ENCODE results near the gene DENND2A. TPM values are rescaled to one million over a fixed set of nuclear protein-coding genes. Genes with fewer than 3 reads are reported as not detected.

Gene DENND2A
- total RNA-seq, 1 experiment from 2014 or later: 7.3 TPM

DNA sequence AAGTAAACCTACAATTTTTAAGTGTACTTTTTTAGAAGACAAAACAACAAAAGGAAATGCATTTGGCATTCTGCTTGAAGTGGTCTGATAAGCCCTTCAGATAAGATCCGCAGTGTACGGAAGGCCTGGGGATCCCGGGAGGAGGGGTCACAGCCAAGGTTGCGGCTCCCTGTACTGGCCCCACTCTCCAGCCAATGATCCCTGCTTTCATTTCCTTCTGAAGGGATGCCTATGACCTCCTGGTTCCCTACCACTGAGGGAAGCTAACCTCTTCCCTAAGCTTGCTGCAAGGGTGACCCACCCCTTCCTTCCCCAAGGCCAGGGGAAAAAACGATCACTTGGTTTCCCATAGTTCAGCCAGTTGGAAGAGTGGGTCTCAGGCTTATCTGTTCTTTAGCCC lies 5.3 kb downstream of the DENND2A start:
- no peak overlapping the region for H3K23ac ChIP-seq (ENCODE audit: insufficient read length, low read depth, low read length)
- no peak overlapping the region for H2BK5ac ChIP-seq (ENCODE audit: insufficient read length, low read length)
- Mint-ChIP-seq H3K36me3 (ENCODE audit: insufficient read depth in 1 of 3, low read depth in 3 of 3) (no peaks in the 10 kb centered on the region), H3K27me3 (ENCODE audit: low read depth) (peaks cover 19% of the 10 kb centered on the region), H3K4me3 (peak overlapping the region in 1 of 2 experiments; percentile 23; a peak in 1 of 5 replicates), H3K9me3 (no peaks in the 10 kb centered on the region), H3K4me1 (peaks cover 48 to 53% of the 10 kb centered on the region in 2 experiments), H3K27ac (peak overlapping the region; percentile 71 to 85 (median 76); a peak in 5 of 7 replicates)
- no peak overlapping the region for H2BK120ac ChIP-seq (ENCODE audit: low read depth, low read length, poor library complexity, severe bottlenecking)
- TF ChIP-seq, protein P1, sequence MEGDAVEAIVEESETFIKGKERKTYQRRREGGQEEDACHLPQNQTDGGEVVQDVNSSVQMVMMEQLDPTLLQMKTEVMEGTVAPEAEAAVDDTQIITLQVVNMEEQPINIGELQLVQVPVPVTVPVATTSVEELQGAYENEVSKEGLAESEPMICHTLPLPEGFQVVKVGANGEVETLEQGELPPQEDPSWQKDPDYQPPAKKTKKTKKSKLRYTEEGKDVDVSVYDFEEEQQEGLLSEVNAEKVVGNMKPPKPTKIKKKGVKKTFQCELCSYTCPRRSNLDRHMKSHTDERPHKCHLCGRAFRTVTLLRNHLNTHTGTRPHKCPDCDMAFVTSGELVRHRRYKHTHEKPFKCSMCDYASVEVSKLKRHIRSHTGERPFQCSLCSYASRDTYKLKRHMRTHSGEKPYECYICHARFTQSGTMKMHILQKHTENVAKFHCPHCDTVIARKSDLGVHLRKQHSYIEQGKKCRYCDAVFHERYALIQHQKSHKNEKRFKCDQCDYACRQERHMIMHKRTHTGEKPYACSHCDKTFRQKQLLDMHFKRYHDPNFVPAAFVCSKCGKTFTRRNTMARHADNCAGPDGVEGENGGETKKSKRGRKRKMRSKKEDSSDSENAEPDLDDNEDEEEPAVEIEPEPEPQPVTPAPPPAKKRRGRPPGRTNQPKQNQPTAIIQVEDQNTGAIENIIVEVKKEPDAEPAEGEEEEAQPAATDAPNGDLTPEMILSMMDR (conservative IDR thresholded peaks at IDR 0.05): no peak
- H3K79me2 ChIP-seq (ENCODE audit: insufficient read depth, low read length): peaks cover 3% of the 10 kb centered on the region; the same call in 1 of the 2 replicates
- H4K20me1 ChIP-seq (ENCODE audit: control insufficient read depth, insufficient read depth, insufficient read length): no peaks in the 10 kb centered on the region
- no peak overlapping the region for H3K56ac ChIP-seq (ENCODE audit: insufficient read length, low read depth, low read length)
- WGBS (ENCODE audit: extremely low coverage, insufficient read length, low lambda C conversion rate): no CpG with 5 or more reads among the region's 5 CpGs
- peak overlapping the region; percentile 7 for H3K4me2 ChIP-seq (ENCODE audit: insufficient read depth, insufficient read length, low read length)
- H3K9ac ChIP-seq (ENCODE audit: extremely low read depth, insufficient read length, low read length): no peak overlapping the region
- no peak overlapping the region for H2AK5ac ChIP-seq (ENCODE audit: insufficient read length, low read length)
- H3K27ac ChIP-seq (ENCODE audit: insufficient read length, low read depth, low read length): peak overlapping the region; percentile 1
- no peak overlapping the region for H4K8ac ChIP-seq (replicated peaks; ENCODE audit: insufficient read length, low read depth, low read length)
- peak overlapping the region; percentile 4; the same call in 1 of the 2 replicates for H3K14ac ChIP-seq (ENCODE audit: insufficient read depth, low read length)
- H3K27me3 ChIP-seq (ENCODE audit: insufficient read depth, low read length): no peaks in the 10 kb centered on the region
- H3K18ac ChIP-seq (ENCODE audit: insufficient read length, low read depth, low read length): no peak overlapping the region
- no peak overlapping the region for H4K5ac ChIP-seq (ENCODE audit: insufficient read length, low read depth, low read length)
- H3K9me3 ChIP-seq (ENCODE audit: control insufficient read depth, low read depth, low read length): no peaks in the 10 kb centered on the region
- no peaks in the 10 kb centered on the region for H3K79me1 ChIP-seq (ENCODE audit: insufficient read depth, low read depth, low read length, poor library complexity, severe bottlenecking)
- no peak overlapping the region for H2BK12ac ChIP-seq (ENCODE audit: insufficient read length, low read depth, low read length)
- no peak overlapping the region for H2BK15ac ChIP-seq (ENCODE audit: low read depth, low read length)
- H3K4ac ChIP-seq (ENCODE audit: low read depth, low read length): no peak overlapping the region
- no peak overlapping the region for H3T11ph ChIP-seq (ENCODE audit: low read length)
- no peak overlapping the region for H2BK20ac ChIP-seq (ENCODE audit: low read depth, low read length, poor library complexity, severe bottlenecking)
- H4K91ac ChIP-seq (ENCODE audit: insufficient read length, low read depth, low read length): no peak overlapping the region
- peaks cover 8% of the 10 kb centered on the region for H3K23me2 ChIP-seq (ENCODE audit: insufficient read length, low read depth, low read length, poor library complexity, severe bottlenecking)
- no peak overlapping the region for H2AFZ ChIP-seq (ENCODE audit: low read length)
- H3K4me1 ChIP-seq (ENCODE audit: insufficient read depth, low read length): peaks cover 14% of the 10 kb centered on the region; the same call in 1 of the 2 replicates
- DNase-seq: peak; percentile 39
